Activated CD8-positive, alpha-beta memory T cell treated with anti-CD3 and anti-CD28 coated beads, Interleukin-2, amount 50 U/mL, for 24 hours (primary cell): ENCODE measurements around the gene TMEM61.
"Not testable (repeated sequence)": the region's sequence is repeated elsewhere in the genome, so short reads cannot be mapped to it uniquely, and the experiment has no call there.

Experiments used
- DNase-seq: peaks from one replicate; pipeline ENCODE4 v3.0.0-alpha.2; 2020; ENCODE audit errors: extremely low read depth

Gene TMEM61

GRCh38 chr1:55001311-55001710, 20.9 kb downstream of the TMEM61 start:
- no peak for DNase-seq

DNA sequence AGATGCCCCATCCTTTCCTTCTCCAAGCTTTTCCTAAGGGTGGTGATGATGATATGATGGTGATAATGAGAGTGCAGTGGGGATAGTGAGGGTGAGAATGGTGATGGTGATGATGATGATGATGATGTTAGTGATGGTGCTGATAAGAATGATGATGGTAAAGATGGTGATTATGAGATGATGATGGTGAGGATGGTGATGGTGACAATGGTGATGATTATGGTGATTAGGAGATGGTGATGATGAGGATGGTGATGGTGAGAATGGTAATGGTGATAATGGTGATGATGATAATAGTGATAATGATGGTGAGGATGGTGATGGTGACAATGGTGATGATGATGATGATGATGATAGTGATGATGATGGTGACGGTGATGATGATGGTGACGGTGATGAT, 22.3 kb downstream of the TMEM61 start:
- no peak for DNase-seq

- DNase-seq = no peak
Measured at GRCh38 chr1:55005351-55006140, 25.1 kb downstream of the TMEM61 start.

DNA sequence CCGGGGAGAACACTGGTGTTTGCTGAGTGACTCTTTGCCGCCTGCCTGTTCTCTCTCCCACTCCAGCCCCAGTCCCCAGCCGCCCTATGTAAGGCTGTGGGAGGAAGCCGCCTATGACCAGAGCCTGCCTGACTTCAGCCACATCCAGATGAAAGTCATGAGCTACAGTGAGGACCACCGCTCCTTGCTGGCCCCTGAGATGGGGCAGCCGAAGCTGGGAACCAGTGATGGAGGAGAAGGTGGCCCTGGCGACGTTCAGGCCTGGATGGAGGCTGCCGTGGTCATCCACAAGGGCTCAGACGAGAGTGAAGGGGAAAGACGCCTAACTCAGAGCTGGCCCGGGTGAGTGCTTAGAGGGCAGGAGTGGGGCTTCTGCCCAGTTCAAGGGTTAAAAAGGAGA, 26.5 kb downstream of the TMEM61 start:
- DNase-seq = no peak

- DNase-seq = no peak
Measured at GRCh38 chr1:55007625-55008024, 27.2 kb downstream of the TMEM61 start.

GRCh38 chr1:55010194-55010886, 29.9 kb downstream of the TMEM61 start:
- DNase-seq = no peak

DNA sequence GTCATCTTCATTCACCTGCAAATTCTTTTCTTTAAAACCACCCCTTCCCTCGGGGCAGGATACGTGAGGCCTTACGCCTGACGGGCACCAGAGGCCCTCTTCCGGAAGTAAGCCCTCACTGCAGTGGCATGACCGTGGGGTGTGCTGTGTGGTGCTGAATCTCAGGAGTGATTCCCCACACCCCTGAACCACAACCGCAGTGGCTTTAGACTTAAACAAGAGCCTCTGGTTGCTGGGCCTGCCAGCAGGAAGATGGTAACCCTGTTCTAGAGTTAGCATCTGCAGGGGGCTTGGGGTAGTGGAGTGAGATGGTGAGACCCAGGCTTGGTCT, 30.4 kb downstream of the TMEM61 start:
- no peak for DNase-seq

DNA sequence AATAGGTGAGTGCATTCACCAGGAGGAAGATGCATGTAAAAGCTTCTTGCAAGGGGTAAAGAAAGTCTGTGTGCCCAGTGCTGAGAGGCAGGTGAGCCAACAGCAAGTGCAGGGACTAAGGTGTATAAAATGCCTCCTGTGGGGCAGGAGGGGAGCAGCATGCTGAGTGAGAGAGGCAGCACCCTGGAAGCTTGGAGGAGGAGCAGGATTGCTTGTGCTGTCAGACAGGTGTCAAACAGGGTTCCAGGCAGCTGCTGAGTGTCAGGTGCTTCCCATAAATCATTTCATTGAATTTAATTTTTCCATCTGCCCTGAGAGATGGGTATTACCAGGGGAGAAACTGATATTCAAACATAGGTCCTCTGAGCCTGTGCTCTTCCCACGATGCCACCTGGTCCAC, 32.2 kb downstream of the TMEM61 start:
- DNase-seq = no peak

DNA sequence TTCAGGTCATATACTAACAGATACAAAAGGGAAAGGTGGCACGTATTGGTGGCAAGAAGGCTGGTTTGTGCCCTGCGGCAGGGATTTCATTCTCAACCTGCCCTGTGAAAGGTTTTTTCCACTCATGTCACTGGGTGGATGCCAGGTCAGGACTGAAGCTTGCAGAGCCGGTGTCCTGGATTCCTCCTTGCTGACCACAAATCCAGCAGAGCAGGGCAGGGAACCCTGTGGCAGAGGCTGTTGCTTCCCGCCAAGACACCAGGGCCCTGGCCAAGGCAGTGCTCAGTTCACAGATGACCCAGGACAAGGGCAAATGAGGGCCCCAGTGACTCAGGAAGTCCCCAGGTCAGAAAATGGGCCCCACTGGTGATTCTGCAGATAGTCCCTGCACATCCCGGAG, 34.7 kb downstream of the TMEM61 start:
- no peak for DNase-seq

DNA sequence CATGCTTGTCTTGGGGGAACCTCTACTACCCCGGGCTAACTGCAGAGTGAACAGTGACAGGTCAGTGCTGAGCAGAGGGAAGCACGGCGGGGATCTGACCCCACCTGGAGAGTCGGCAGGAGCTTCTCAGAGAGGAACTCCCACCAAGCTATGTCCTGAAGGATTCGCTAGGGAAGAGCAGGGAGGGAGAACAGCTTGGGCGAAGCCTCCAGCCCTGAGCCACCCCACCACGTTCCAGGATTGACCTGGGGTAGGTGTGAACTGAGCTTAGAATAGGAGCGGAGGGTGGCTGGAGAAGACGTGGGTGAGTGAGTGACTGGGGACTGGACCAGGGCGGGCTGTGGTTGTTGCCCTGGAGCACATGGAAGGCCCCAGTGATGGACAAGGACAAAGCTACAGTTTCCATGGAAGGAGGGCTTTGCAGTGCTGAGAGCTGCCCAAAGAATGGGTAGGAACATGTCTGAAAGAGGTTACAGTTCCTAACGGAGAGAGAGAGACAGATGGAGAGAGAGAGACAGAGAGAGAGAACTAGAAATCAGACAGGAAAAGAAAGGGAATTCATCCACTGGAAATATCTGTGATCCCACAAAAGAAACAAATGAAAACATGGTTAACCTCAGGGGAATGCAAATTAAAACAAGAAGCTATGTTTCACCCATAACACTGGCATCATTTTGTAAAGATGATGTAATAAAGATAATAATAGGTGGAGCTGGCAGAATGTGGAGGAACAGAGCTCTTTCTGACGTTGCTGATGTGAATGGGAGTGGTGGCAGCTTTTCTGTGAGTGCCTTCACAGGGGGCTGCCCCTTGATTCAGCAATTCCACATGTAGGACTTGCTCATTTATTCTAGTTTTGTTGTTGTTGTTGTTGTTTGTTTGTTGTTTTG, 35.5 kb downstream of the TMEM61 start:
- no peak for DNase-seq

DNA sequence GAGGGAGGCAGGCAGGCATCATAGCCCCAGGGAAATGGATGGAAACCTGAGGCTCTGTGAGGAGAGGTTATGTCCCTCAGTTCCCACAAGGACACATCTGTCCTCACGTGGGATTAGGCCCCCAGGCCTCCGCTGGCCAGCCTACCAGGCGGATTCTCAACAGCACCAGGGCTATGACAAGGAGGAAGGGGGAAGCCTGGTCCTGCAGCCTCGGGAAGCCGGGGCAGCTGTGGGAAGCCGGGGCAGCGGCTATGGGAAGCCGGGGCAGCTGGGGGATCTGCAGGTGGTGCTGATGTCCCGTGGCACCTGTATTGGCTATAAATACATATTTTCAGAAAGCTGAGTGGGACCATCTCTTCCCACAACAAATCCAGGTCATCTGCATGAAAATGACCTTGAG, 38.0 kb downstream of the TMEM61 start:
- no peak for DNase-seq

GRCh38 chr1:55021942-55022546, 41.6 kb downstream of the TMEM61 start:
- DNase-seq = peak; percentile 17

GRCh38 chr1:55024163-55024562, 43.7 kb downstream of the TMEM61 start:
- not testable (repeated sequence) for DNase-seq

DNA sequence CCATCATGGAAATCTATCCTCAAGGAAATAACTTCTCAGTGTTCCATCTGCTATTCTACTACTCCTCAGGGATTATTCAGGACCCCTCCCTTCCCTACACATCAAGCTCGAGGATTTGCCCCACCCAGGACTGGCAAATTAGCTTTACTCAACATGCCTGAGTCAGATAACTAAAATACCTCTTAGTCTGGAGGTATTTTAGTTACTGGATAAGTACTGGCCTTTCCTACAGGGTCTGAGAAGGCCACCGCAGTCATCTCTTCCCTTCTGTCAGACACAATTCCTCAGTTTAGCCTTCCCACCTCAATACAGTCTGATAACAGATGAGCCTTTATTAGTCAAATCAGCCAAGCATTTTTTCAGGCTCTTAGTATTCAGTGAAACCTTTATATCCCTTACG, 46.3 kb downstream of the TMEM61 start:
- DNase-seq = not testable (repeated sequence)

GRCh38 chr1:55031098-55031497, 50.7 kb downstream of the TMEM61 start:
- DNase-seq = not testable (repeated sequence)

GRCh38 chr1:55033265-55033614, 52.8 kb downstream of the TMEM61 start:
- DNase-seq = no peak

GRCh38 chr1:55034476-55035133, 54.2 kb downstream of the TMEM61 start:
- DNase-seq = no peak

GRCh38 chr1:55035904-55036303, 55.5 kb downstream of the TMEM61 start:
- DNase-seq = no peak

- no peak for DNase-seq
Measured at GRCh38 chr1:55037733-55038551, 57.5 kb downstream of the TMEM61 start.

GRCh38 chr1:55038552-55038838, 58.1 kb downstream of the TMEM61 start:
- no peak for DNase-seq

DNA sequence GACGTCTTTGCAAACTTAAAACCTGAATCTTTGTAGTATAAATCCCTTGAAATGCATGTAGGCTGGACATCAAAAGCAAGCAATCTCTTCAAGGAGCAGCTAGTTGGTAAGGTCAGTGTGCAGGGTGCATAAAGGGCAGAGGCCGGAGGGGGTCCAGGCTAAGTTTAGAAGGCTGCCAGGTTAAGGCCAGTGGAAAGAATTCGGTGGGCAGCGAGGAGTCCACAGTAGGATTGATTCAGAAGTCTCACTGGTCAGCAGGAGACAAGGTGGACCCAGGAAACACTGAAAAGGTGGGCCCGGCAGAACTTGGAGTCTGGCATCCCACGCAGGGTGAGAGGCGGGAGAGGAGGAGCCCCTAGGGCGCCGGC, 58.5 kb downstream of the TMEM61 start:
- no peak for DNase-seq
